ELR (cell line): ENCODE results near the gene TMUB1.

Source experiments
- DNase-seq: peaks from one replicate; pipeline ENCODE4 v3.0.0-alpha.2; 2015; ENCODE audit warnings: low read depth

Gene TMUB1

GRCh38 chr7:151121380-151122170 lies 38.3 kb upstream of the TMUB1 start:
- no peak for DNase-seq

- DNase-seq = no peak
These were observed 37.6 kb upstream of the TMUB1 start for GRCh38 chr7:151120896-151121295.

- no peak for DNase-seq
These were observed 36.6 kb upstream of the TMUB1 start for GRCh38 chr7:151119902-151120301.

GRCh38 chr7:151119055-151119415 lies 35.7 kb upstream of the TMUB1 start:
- no peak for DNase-seq

DNA sequence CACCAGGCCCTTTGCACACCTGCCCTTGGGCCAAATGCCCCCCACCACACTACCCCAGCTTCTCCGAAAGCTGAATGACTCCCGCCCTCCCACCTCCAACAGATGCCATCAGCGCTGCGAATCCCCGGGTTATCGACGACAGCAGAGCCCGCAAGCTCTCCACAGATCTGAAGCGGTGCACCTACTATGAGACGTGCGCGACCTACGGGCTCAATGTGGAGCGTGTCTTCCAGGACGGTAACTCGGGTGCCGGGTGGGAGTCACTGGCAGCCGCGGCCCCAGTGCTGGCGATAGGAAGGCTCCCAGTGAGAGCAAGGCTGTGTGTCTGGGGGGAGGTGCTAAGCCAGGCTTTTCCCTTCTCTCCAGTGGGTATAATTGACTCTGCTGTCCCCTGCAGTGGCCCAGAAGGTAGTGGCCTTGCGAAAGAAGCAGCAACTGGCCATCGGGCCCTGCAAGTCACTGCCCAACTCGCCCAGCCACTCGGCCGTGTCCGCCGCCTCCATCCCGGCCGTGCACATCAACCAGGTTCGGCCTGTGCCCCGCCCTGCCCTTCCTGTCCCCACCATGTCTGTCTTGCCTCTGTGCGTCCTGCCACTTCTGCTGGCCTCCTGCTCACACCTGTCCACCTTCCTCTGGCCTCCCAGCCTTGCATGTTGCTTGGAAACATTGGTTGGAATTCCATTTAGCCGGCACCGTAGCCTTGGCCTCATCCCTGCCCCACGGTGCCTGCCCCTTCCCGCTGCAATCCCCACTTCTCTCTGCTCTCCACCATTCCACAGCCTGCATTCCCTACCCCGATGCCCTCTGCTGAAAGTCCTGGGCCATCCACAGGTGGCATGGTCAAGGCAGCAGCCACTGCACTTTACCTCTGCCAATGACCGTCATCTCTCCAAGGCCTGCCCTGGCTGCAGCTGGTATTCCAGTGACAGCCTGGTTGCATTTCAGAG lies 35.1 kb upstream of the TMUB1 start:
- no peak for DNase-seq

- DNase-seq = no peak
These were observed 34.3 kb upstream of the TMUB1 start for GRCh38 chr7:151117565-151117964.

- no peak for DNase-seq
These were observed 33.5 kb upstream of the TMUB1 start for GRCh38 chr7:151116603-151117440.

- DNase-seq = no peak
These were observed 32.6 kb upstream of the TMUB1 start for GRCh38 chr7:151115836-151116418.

GRCh38 chr7:151115121-151115835 lies 32.0 kb upstream of the TMUB1 start:
- peak; percentile 51 for DNase-seq

GRCh38 chr7:151114151-151115090 lies 31.1 kb upstream of the TMUB1 start:
- peak; percentile 39 for DNase-seq

GRCh38 chr7:151113344-151114150 lies 30.3 kb upstream of the TMUB1 start:
- peak; percentile 91 for DNase-seq

DNA sequence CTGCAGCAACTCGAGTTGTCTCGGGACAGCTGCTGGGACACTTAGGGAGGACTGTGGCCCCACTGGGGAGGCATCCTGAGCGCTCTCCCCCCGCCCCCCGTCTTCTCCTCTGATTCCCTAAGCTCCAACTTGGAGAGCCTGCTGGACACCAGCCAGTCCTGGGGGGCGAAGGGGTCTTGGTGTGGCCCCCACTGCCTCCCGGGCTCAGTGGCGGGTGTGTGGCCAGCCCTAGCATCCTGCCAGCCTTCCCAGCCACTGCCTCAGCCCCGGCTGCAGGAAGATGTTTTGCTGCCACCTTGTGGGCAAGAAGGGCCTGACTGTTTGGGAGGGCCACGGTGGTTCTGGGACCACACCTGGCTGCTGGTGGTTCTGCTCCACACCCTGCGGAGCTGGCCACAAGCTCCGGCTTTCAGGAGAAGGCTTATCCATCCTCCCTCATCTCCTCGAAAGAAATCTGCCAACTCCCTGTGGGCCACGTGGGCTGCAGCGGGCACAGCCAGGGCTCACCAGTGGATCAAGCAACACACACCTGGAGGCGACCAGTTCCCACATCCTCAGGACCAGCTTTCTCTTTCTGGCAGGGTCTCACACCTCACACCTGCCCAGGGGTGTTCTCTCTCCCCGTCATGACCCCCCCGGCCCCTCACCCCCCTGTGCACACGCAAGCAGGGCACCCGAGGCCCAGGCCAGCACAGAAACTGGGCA lies 27.8 kb upstream of the TMUB1 start:
- DNase-seq = peak; percentile 77

DNA sequence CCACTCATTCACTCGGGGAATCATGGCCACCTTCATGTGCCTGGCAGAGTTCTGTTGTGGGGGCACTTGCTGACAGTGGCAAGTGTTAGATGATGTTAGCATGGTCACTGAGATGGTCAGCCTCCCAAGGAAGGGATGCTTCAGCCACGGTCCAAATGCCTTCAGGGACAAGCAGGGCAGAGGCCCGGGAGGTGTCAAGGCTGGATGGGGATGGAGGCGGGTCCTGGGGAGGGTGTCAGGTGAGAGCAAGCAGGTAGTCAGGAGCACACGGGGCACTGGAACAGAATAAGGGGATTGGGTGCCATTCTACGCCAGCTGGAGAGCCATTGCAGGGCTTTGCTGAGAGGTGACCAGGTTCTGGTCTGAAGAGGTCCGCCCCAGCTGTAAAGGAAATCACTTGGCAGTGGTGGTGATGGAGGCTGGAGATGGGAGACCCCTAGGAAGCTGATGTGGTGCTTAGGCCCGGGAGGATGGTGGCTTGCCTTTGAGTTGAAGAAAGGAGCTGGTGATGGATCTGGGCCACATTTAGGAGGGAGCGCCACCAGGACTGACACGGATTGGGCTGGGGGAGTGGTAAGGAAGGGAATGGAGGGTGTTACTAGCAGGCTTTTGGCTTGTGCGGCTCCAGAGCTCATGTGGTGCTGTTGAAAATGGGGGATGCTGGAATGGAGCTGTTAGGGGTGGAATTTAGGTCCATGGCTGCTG lies 27.1 kb upstream of the TMUB1 start:
- DNase-seq = no peak

GRCh38 chr7:151109094-151110048 lies 26.1 kb upstream of the TMUB1 start:
- no peak for DNase-seq

- no peak for DNase-seq
These were observed 24.6 kb upstream of the TMUB1 start for GRCh38 chr7:151107882-151108281.

DNA sequence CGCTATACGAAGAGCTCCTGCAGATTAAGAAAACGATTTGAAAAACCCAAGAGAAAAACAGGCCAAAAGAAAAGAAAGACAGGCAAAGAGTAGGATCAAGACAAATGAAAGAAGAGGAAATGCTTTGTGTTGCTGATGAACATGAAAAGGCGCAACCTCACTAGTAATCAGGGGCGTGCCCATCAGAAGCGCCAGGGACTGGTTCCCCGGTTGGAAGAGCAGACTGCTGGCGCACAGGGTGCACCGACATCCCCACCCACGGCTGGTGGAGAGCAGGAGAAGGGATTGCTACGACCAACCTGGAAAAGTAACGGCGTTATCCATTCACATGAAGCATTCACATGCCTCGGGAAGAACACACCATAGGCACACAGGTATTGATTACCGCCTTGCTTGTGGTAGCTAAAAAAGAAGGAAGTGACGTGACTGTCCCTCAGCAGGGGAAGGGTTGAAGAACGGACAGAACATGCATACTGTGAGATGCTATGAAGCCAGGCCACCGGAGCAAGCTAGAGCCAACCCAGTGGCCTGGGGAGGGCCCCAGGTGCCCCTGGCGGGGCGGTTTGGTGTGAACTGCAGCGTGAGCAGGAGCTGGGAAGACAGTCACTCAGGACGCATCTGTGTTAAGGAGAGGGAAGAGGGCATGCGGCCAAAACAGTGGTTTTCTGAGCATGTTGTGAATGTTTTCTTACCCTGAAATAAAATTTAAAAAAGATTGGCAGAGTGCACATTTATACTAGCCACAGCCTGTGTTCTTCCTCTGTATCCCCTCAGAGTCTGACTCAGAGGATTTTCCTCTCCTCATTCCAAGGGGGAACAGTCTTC lies 21.3 kb upstream of the TMUB1 start:
- no peak for DNase-seq
